ENCODE measurements around the gene SURF2.

DNA sequence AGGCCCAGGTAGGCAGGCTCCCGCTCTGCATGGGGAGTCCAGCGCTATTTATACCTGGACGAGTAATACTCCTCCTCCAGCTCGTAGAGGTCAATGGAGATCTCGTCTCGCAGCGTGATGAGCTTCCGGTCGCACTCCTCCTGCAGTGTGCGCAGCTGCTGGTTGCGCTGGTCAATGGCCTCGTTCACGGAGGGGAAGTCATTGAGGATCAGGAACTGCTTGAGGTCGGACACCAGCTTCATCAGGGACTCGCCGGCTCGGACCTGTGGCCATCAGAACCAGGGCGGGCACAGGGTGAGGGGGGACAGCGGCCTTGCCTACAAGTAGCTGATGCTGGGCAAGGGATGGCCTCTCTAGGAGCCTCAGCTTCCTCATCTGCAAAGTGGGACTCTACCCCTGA, 12.3 kb upstream of the SURF2 start:
- no peak for TF ChIP-seq USF2 (IDR thresholded peaks at IDR 0.05; ENCODE audit: borderline replicate concordance, low read depth, low read length)
- TF ChIP-seq, protein P1, sequence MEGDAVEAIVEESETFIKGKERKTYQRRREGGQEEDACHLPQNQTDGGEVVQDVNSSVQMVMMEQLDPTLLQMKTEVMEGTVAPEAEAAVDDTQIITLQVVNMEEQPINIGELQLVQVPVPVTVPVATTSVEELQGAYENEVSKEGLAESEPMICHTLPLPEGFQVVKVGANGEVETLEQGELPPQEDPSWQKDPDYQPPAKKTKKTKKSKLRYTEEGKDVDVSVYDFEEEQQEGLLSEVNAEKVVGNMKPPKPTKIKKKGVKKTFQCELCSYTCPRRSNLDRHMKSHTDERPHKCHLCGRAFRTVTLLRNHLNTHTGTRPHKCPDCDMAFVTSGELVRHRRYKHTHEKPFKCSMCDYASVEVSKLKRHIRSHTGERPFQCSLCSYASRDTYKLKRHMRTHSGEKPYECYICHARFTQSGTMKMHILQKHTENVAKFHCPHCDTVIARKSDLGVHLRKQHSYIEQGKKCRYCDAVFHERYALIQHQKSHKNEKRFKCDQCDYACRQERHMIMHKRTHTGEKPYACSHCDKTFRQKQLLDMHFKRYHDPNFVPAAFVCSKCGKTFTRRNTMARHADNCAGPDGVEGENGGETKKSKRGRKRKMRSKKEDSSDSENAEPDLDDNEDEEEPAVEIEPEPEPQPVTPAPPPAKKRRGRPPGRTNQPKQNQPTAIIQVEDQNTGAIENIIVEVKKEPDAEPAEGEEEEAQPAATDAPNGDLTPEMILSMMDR (IDR thresholded peaks at IDR 0.05): no peak
